ENCODE data around the gene HS3ST2.

Gene HS3ST2

GRCh38 chr16:22813948-22814710, at the start of gene HS3ST2:
Gene HS3ST2 (plus strand): TSS chr16:22814162. CDS start chr16:22814611, 449 bp downstream.
- DNase-seq (ENCODE audit: low read depth in 2 of 2): no peak

- DNase-seq (ENCODE audit: low read depth in 2 of 2): no peak
These were observed 49.2 kb upstream of the HS3ST2 start for GRCh38 chr16:22764662-22765327.

- no peak for DNase-seq (ENCODE audit: low read depth in 2 of 2)
These were observed 48.5 kb upstream of the HS3ST2 start for GRCh38 chr16:22765479-22765878.

- DNase-seq (ENCODE audit: low read depth in 2 of 2): no peak
These were observed 43.1 kb upstream of the HS3ST2 start for GRCh38 chr16:22770866-22771265.

- DNase-seq (ENCODE audit: low read depth in 2 of 2): no peak
These were observed 42.4 kb upstream of the HS3ST2 start for GRCh38 chr16:22771551-22771950.

GRCh38 chr16:22775220-22775922, 38.6 kb upstream of the HS3ST2 start:
- no peak for DNase-seq (ENCODE audit: low read depth in 2 of 2)

GRCh38 chr16:22781480-22781879, 32.5 kb upstream of the HS3ST2 start:
- no peak for DNase-seq (ENCODE audit: low read depth in 2 of 2)

GRCh38 chr16:22782314-22782713, 31.6 kb upstream of the HS3ST2 start:
- no peak for DNase-seq (ENCODE audit: low read depth in 2 of 2)

- no peak for DNase-seq (ENCODE audit: low read depth in 2 of 2)
These were observed 29.2 kb upstream of the HS3ST2 start for GRCh38 chr16:22784690-22785214.

GRCh38 chr16:22785552-22785951, 28.4 kb upstream of the HS3ST2 start:
- no peak for DNase-seq (ENCODE audit: low read depth in 2 of 2)

- no peak for DNase-seq (ENCODE audit: low read depth in 2 of 2)
These were observed 27.7 kb upstream of the HS3ST2 start for GRCh38 chr16:22786284-22786683.

- no peak for DNase-seq (ENCODE audit: low read depth in 2 of 2)
These were observed 27.3 kb upstream of the HS3ST2 start for GRCh38 chr16:22786691-22787090.

- DNase-seq (ENCODE audit: low read depth in 2 of 2): peak; percentile 81 to 82
These were observed 26.3 kb upstream of the HS3ST2 start for GRCh38 chr16:22787466-22788192.

- no peak for DNase-seq (ENCODE audit: low read depth in 2 of 2)
These were observed 25.8 kb upstream of the HS3ST2 start for GRCh38 chr16:22788193-22788530.

- DNase-seq (ENCODE audit: low read depth in 2 of 2): no peak
These were observed 24.5 kb upstream of the HS3ST2 start for GRCh38 chr16:22789281-22789945.

- no peak for DNase-seq (ENCODE audit: low read depth in 2 of 2)
These were observed 16.4 kb upstream of the HS3ST2 start for GRCh38 chr16:22797551-22797950.

GRCh38 chr16:22799113-22799512, 14.8 kb upstream of the HS3ST2 start:
- no peak for DNase-seq (ENCODE audit: low read depth in 2 of 2)

GRCh38 chr16:22804893-22805292, 9.1 kb upstream of the HS3ST2 start:
- DNase-seq (ENCODE audit: low read depth in 2 of 2): no peak

- no peak for DNase-seq (ENCODE audit: low read depth in 2 of 2)
These were observed 8.6 kb upstream of the HS3ST2 start for GRCh38 chr16:22805326-22805725.

GRCh38 chr16:22806811-22807210, 7.2 kb upstream of the HS3ST2 start:
- DNase-seq (ENCODE audit: low read depth in 2 of 2): no peak

GRCh38 chr16:22810226-22810625, 3.7 kb upstream of the HS3ST2 start:
- DNase-seq (ENCODE audit: low read depth in 2 of 2): no peak

Data from fibroblast of skin of left biceps (primary cell).